Cardiac fibroblast (primary cell): ENCODE data around the gene SPC24.
"Not testable (repeated sequence)": the region's sequence is repeated elsewhere in the genome, so short reads cannot be mapped to it uniquely, and the experiment has no call there.

Experiments
- DNase-seq, 2 donors: peaks; one replicate each; pipeline versions ENCODE4 v3.0.0 to v3.0.0-alpha.2; 2010; ENCODE audit warnings: low read depth in 2 of 2
- H3K4me3 ChIP-seq, 2 donors: replicated peaks in 1 of 2; 1 replicate in 1 of 2; 2 replicates in 1 of 2; pipeline ENCODE4 v1.5.1; 2011; ENCODE audit warnings: low read depth in 2 of 2, low read length in 2 of 2, mild to moderate bottlenecking in 2 of 2, moderate library complexity in 1 of 2
- TF ChIP-seq, protein P1 (sequence below): IDR thresholded peaks from one replicate; pipeline ENCODE4 v1.5.1; 2011; ENCODE audit warnings: low read depth, mild to moderate bottlenecking, low read length, inconsistent platforms

Gene SPC24

DNA sequence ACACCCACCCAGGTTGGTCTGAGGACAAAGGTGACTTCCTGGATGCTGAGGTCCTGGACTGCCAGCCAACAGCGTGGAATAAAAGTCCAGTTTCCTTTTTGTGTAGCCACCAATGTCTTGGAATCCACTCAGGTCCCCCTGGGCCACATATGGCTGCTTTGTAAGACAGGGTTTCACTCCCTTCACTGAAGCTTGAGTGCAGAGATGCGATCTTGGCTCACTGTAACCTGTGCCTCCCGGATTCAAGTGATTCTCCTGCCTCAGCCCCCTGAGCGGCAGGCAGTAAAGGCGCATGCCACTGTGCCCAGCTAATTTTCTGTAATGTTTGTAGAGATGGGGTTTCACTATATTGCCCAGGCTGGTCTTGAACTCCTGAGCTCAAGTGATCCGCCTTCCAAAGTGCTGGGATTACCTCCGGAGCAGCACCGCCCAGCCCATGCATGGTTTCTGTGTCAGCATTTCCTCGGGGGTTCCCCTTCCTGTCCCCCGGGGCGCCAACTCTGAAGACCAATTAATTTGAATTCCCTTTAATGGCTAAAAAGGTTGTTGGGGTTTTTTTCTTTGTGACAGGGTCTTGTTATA lies 24.2 kb upstream of the SPC24 start:
- TF ChIP-seq, protein P1, sequence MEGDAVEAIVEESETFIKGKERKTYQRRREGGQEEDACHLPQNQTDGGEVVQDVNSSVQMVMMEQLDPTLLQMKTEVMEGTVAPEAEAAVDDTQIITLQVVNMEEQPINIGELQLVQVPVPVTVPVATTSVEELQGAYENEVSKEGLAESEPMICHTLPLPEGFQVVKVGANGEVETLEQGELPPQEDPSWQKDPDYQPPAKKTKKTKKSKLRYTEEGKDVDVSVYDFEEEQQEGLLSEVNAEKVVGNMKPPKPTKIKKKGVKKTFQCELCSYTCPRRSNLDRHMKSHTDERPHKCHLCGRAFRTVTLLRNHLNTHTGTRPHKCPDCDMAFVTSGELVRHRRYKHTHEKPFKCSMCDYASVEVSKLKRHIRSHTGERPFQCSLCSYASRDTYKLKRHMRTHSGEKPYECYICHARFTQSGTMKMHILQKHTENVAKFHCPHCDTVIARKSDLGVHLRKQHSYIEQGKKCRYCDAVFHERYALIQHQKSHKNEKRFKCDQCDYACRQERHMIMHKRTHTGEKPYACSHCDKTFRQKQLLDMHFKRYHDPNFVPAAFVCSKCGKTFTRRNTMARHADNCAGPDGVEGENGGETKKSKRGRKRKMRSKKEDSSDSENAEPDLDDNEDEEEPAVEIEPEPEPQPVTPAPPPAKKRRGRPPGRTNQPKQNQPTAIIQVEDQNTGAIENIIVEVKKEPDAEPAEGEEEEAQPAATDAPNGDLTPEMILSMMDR, result no peak
- H3K4me3 ChIP-seq, result no peak overlapping the region
- DNase-seq, result peak in 1 of 2 donors; percentile 43

DNA sequence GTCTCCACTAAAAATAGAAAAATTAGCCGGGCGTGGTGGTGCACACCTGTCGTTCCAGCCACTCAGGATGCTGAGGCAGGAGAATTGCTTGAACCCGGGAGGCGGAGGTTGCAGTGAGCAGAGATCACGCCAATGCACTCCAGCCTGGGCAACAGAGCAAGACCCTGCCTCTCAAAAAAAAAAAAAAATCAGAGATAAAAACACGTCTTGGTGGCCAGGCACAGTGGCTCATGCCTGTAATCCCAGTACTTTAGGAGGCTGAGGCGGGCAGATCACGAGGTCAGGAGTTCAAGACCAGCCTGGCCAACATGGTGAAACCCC lies 23.5 kb upstream of the SPC24 start:
- DNase-seq, H3K4me3 ChIP-seq: not testable (repeated sequence)

DNA sequence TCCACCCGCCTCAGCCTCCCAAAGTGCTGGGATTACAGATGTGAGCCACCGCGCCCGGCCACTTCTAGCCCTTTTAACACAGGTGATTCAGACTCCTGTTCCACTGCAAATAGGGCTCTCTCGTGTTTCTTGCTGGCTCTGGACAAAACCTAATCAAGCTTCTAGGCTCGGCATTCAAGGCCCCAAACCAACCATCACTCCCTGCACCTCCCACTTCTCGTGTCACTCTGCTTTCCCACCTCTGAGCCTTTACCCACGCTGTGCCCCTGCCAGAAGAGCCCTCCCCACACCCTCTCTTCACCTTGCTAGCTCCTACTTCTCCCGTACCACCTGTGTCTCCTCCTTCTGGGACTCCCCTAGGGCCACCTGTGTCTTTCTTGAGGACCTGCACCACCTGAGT lies 22.0 kb upstream of the SPC24 start:
- TF ChIP-seq, protein P1, result no peak
- H3K4me3 ChIP-seq, result no peak overlapping the region
- DNase-seq, result no peak

DNA sequence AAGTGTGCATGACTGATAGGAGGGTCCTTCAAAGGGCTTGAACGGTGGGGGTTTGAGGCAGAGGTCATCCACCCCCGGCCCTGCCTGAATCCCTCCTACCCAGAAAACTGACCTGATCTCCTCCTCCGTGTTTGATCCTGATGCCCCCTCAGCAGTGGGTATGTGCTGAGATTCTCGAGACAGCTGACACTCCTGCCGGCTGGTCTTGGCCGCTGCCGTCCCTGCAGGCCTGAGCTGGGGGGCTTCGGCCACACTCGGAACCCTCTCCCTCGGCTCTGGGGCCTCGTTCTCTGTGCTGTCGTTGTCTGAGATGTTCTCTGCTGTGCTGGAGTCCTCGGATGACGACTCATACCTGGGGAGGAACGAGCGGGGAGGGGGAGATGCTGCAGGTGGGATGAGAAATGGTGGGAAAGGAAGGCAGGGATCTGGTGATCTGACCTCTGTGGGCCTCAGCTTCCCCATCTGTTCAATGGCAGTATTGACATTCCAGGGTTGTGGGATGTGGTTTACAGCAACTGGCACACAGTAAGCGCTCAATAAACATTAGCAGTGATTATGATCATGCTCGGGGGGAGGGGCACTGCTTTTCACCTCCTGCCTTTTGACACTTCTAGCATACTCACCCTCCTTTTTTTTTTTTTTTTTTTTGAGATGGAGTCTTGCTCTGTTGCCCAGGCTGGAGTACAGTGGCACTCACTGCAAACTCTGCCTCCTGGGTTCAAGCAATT lies 21.0 kb upstream of the SPC24 start:
- H3K4me3 ChIP-seq, result no peak overlapping the region
- TF ChIP-seq, protein P1, result no peak
- DNase-seq, result no peak

DNA sequence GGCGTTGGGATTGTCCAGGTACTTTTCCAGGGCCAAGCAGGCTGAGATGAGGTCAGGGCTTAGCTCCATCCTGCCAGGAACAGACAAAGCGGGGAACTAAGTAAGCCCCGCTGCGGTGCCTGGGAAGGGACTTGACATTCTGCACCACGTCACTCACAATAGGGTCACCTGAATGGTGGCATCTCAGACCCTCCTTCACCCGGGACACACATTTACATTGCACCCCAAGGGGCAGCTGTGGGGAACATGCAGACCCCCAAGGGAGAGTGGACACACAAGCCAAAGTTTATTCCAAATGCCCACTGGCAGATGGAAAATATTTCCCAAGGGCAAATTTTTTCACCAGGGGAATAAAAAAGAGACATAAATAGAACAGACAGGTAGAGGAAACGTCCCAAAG lies 20.3 kb upstream of the SPC24 start:
- no peak overlapping the region for H3K4me3 ChIP-seq
- TF ChIP-seq, protein P1, result no peak
- DNase-seq, result no peak

DNA sequence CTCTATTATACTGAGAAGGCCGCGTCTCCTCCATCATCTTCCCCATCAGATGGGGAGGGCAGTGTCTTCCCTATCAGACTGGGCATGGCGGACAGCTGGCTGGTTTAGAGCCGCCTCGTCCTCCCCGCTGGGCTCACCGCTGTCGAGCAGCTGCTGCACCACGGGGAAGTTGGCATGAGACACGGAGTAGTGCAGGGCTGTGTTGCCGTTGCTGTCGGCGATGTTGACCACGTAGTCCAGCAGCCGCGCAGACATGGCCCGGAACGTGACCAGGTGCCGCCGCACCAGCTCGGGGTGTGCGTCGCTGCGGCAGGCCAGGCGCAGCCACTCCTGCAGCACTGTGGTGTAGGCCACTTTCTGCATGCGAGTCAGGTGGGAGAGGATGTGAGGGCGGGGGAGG lies 18.8 kb upstream of the SPC24 start:
- TF ChIP-seq, protein P1, result no peak
- H3K4me3 ChIP-seq, result no peak overlapping the region
- no peak for DNase-seq

DNA sequence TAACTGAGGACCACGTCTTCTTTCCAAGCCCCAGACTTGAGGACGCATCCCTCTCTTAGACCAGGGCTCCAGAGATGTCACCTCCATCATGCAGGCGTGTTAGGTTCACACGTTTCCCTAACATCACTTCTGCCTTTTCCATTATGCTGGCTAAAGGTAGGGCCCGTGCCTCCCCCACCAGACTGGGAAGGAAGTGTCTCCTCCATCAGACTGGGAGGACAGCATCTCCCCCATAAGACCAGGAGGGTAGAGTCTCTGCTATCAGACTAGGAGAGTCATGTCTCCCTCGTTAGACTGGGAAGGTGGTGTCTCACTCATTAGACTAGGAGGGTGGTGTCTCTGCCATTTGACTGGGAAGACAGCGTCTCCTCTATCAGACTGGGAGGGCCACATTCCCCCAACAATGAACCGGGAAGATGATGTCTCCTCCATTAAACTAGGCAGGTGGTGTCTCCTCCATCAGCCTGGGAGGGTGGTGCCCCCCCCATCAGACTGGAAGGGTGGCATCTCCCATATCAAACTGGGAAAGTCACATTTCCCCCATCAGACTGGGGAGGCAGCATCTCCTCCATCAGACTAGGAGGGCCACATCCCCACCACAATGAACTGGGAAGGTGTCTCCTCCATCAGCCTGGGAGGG lies 18.1 kb upstream of the SPC24 start:
- DNase-seq, result no peak
- H3K4me3 ChIP-seq, result no peak overlapping the region
- TF ChIP-seq, protein P1, result no peak
